Skin of body (tissue), 2 donors: ENCODE data around the gene RFX8. TPM values are rescaled to one million over a fixed set of nuclear protein-coding genes. Genes with fewer than 3 reads are reported as not detected.

Experiments used
- DNase-seq: peaks from one replicate; lab custom pipeline; 2025; lab: John Stamatoyannopoulos, UW
- total RNA-seq: library from RNA; depleted of rRNA; stranded (reverse); fragments of >200 nt; gene quantifications from one replicate; pipeline ENCODE4 v1.2.3, GENCODE V29; 2014

Gene RFX8
- total RNA-seq, 1 donor from 2014 or later = 1.2 TPM

DNA sequence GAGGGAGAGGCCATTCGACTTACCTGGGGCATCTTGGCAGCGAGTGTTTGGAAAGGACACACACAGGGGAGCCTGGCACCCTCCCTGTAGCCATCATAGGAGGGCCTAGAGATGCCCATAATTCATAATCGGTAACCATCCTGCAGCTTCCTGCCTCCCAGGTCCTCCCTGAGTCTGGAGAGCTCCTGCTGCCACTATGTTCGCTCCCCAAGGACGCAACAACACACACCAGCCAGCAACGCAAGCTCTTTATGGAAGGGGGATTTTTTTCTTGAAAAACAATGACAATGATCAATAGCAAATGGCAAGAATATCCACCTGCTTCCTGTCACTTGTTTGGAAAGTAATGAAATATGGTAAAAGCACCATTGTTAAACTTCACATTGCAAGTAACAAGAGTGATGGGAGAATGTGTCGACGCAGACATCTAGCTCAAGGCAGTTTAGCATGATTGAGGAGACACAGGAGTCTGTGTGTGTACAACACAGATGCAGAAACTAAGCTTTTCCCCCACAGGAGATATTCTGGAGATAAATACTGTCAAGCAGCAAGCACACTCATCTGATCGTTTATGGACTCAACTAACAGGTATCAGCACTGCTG lies 62.7 kb downstream of the RFX8 start:
- DNase-seq = no peak

DNA sequence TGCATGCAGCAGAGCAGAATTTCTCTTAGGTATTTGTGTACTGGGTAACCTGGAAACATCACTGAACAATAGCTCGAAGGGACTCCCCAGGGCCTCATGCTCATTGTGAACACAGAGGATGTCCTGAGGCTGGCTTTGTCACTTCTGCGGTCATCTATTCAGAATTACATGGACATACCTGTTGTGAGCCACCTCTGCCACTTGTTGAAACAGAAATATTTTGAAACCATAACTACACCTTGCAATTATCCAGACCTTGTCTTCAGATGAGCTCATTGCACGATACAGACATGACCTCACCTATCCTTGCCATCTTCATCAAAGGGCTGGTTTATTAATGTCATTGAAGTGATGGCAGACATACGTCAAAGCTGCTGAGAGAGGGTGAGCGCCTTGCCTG lies 64.2 kb downstream of the RFX8 start:
- DNase-seq = no peak

GRCh38 chr2:101410114-101410513 lies 64.8 kb downstream of the RFX8 start:
- DNase-seq = no peak

GRCh38 chr2:101409699-101410098 lies 65.2 kb downstream of the RFX8 start:
- no peak for DNase-seq

DNA sequence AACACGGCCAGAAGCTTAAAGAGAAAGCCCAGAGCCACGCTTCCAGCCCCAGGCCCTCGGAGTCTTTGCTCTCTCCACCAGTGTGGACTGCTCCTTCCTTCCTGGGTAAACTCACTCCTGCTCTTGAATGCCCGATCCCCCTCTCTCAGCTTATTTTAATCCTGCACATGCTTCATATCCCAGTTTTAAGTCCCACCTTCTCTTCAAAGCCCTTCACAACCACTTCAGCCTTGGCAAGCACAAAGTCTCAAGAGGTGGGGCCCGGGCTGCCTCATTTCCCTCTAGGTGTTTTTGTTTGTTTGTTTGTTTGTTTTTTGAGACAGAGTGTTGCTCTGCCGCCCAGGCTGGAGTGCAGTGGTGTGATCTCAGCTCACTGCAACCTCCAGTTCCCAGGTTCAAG lies 66.0 kb downstream of the RFX8 start:
- no peak for DNase-seq

- DNase-seq = no peak
Observed at GRCh38 chr2:101405351-101405899, 69.5 kb downstream of the RFX8 start.

DNA sequence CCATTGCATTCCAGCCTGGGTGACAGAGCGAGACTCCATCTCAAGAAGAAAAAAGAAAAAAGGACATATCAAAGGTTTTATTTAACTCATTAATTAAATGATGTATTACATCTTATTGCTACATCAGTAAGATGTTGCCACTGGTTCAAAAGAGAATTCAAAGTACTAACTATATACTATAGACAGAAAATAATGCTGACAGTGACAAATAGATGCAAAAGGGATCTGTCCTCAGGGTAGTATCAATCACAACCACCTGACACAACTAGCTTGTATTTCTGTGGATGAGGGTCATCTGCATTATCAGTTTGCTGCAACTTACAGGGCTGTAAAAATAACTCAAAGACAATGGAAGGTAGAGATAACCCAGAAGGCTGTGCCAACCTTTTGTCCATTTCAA lies 71.2 kb downstream of the RFX8 start:
- no peak for DNase-seq

GRCh38 chr2:101402630-101403029 lies 72.3 kb downstream of the RFX8 start:
- DNase-seq = no peak

- DNase-seq = no peak
Observed at GRCh38 chr2:101401906-101402305, 73.0 kb downstream of the RFX8 start.

DNA sequence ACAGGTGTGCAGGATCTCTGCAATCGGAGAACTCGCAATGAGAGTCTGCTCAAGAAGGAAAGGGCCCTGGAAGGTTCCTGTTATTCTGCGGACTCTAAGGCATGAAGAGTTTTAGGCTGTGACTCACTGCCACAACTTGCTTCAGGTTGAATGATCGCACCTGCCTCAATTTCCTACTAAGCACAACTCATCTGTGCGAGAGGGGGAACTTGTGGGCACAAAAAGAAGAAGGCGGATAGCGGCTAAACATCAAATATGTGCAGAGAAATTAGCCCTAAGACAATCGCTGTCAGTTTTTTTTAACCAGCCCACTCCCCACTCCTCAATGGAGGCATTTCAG lies 73.6 kb downstream of the RFX8 start:
- DNase-seq = no peak

GRCh38 chr2:101400506-101401325 lies 74.2 kb downstream of the RFX8 start:
- DNase-seq = no peak

DNA sequence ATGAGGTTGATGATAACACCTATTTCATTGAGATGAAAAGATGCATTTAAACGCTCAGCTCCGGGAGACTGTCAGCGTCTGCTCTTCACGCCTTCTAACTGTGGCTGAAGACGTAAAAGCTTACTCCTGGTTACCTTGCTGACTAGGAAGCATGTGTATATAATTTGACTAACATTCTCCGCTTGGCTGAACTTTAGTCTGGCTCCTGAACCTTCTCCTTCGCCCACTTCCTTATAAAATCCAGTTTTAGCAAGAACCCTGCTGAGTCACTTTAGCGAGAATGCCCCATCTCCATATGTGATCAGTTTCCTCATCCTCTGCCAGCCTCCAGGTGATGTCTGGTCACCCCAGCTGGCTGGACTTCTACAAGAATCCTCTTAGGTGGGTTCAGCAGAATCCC lies 74.9 kb downstream of the RFX8 start:
- DNase-seq = no peak

DNA sequence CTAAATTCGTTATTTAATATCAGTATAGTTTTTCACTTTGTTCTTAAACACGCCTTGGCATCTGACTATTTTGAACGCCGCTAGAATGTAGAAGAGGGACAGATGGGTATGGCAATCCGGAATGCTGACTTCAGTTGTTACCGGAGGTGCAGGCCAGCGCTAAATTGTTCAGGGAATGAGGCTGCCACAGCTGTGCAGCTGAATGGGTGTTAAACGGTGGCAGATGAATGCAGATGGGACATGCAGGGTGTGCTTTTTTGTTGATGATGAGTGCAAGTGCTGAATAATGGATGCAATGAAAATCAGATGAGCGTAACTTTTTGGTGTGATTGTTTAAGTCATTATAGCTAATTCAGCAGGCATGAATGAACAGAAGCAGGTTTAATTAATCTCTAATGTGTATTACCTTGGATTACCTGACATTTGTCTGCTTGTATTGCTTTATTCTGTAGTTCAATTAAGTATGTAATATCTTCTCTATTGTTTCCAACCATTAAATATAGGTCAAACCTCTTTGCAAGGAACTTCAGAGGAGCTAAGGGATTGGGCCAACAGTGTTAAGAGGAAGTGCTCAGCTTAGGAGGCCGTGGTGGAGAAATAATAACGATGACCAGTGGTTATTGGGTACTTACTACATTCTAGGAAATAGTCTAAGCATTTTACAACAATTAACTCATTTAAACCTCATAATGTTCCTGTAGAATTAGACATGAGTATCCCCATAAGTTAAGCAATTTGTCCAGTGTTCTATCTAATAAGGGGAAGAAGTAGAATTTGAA lies 75.7 kb downstream of the RFX8 start:
- DNase-seq = no peak

- no peak for DNase-seq
Observed at GRCh38 chr2:101398116-101398821, 76.6 kb downstream of the RFX8 start.

DNA sequence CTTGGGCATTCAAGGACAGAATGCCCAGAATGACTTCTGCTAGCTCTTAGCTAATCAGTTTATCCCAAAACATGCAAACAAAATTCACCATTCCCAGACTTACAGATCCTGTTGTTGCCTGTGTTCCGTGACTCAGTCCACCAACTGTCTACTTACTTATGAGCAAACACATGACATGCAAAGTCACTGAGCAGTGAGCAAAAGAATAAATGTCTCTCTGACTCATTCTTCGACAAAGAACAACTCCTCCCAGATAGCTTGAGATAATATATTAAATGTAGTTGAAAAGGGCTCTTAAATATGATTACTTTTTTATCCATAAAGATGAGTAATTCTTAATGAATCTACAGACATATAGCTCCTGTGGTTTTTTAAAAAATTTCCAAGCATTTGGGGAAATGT lies 78.6 kb downstream of the RFX8 start:
- DNase-seq = no peak

DNA sequence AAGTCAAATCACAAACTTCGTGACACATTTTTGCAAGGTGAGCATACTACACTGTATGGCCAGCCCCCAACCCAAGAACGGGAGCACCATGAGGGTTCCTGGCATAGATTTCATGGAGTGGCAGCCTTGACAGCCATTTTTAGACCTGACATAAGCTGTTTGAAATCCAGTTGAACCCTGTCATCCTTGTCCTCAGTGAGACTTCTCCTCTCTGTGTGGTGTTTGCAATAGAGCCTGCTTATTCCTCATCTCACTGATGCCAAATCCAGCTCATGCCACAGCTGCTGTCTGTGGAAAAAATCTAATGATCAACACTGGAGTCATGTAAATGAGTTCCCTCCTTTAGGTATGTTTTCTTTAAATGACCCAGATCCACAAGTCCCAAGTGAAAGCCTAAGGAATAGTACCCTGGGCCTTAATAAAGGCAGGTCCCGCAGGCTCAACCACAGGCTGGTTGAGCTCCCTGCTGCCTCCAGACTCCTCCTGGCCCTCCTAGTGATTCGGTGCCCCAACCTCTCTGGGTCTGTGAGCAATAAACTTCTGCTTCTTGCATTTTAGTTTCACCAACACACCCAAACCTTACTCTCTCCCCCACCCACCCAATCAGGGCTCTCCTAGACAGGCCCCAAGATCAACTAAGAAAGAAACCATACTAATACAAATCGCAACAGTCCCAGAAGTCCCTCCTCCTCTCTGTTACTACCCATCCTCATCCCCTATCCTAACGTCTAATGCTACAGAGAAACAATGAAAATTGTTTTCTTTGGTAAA lies 79.2 kb downstream of the RFX8 start:
- DNase-seq = no peak

GRCh38 chr2:101388232-101388631 lies 86.7 kb downstream of the RFX8 start:
- DNase-seq = no peak

GRCh38 chr2:101387151-101387834 lies 87.6 kb downstream of the RFX8 start, which contains the start of gene CREG2:
Gene CREG2, minus strand, starts transcription at chr2:101387503. Its CDS starts 46 bp downstream, at chr2:101387457.
- DNase-seq = no peak

- no peak for DNase-seq
Observed at GRCh38 chr2:101386599-101387150, 88.2 kb downstream of the RFX8 start.
